Activated CD8-positive, alpha-beta memory T cell treated with anti-CD3 and anti-CD28 coated beads for 4 hours (primary cell): ENCODE data around the gene RGS6.

ENCODE experiments used
- DNase-seq, 2 donors: peaks; one replicate each; pipeline ENCODE4 v3.0.0-alpha.2; 2020; ENCODE audit warnings: low read depth in 2 of 2

The RGS6 gene

DNA sequence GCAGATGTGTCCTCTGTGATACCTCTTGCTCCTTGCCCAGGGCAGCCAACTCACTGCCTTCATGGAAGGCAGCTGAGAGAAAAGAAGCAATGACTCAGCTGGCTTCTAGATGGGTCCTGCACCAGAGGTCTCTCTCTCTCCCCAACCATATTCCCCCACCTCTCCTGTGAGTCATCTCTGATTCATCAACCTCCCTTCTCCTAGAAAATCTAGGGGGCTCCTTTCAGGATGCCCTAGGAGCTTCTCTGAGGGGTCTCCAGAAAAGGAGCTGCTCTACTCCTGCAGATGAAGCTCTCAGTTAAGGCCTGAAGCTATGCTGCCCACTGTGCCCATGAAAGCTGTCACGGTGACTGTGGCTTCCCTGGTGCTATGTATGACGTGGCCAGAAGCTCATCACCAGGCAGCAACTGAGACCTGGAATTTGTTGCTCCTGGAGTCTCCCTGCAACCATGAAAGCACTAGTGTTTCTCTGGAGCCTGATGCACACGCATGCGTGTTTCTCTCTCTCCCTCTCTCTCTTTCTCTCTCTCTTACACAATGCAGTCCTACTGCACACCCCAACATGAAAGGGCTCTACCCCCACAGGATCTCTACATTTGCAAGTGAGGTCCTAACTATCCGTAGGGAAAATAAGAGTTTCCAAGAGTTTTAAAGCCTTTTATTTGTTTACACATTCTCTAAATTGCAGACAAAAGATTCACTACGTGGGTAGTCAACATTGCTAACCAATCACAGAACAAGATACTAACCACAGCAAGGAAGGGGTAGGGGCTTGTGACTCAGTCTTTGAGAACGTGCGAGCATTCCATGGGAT is 676.4 kb downstream of the RGS6 start:
- DNase-seq = no peak

DNA sequence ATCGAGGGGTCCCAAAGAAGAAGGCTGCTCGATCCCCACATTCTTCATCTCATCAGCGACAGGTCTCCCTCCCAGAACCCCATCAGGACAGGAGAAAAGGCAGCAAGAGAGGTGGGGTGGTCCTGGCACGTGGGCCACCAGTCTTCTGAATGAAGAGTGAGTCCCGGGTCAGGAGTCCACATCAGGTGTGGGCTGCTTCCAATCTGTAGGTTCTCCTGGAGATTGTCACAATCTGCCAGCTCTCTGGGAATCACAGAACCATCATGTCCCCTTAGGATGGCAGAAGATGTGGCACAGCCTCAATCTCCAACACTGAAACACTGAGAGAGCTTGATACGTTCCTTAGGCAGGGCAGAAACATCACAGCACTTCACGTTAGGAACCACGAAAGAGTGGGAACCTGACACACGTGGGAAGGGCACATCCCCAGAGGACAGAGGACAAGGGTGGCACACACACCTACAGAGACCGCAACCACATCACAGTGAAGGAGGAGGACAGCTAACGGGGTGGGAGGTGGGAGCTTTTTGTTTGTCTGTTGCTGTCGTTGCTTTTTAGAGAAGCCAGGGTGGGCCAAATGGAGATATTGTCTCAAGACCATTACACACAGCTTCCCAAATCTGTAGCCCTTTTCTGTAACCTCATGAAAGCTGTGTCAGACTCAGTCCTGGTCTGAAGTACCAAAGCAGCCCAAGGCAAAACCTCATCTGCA is 677.1 kb downstream of the RGS6 start:
- no peak for DNase-seq

DNA sequence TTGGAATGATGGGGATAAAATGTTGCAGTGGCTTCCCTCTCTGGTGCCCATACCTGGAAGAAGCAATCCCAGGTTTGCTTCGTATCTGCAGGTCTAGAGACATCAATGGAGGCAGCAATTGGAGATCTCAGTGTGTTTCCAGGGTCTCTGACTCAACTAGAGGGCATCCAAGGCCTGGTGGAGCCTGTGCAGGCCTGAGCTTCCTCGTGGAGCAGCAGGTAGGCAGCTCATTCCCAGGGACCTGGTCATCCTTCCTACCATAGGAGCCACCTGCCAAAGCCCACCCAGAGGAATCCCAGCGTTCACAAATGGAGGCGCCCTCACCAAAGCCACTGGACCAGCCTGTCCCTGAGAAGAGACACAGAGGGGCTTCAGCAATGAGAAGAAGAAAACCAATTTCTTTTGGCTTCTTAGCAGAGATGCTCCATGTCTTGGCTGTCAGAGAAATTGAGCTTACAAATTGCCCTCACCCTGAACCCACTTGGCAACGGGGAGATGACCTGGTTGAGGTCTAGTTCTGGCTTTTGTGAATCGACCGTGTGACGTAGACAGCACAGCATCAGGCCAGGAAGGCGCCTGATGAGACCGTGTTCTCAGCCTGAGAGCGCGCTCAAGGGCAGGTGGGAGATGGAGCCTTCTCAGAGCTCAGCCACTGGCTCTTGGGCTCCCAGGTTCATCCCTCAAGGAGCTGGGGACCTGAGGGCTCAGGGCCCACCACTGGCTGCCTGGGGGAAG is 678.0 kb downstream of the RGS6 start:
- DNase-seq = no peak

DNA sequence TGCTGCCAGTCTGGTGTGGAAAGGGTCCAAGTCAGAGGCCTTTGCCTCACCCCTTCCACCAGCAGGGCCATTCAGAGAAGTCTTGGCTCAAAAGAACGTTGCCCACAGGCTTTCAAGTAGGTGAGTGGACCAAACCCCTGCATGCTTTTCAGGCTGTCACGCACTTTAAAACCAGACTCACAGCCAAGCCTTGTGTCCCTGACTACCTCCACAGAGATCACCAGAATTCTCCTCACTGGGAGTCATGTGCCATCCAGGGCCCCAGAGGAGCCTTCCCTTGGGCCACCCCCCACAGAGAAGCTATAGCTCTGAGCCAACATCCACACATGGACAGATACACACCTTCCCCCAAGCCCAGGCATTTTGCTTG is 678.6 kb downstream of the RGS6 start:
- DNase-seq = no peak

DNA sequence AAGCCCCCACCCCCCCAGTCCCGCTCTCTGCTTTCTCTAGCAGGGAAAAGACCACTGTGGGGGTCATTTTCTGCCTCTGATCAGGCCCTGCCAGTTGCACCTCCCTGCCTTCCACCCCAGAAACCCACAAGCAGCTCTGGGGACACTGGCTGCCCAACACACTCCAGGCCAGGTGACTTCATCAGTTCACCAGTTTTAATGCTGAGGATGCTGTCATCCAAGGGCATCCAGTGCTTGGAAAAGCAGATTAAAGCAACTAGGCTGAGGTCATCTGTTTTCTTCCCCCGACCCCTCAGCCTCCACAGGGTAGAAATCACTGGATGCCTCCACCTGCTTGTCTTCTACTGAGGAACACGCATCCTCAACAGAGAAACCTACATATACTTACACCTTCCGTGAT is 679.3 kb downstream of the RGS6 start:
- DNase-seq = no peak

DNA sequence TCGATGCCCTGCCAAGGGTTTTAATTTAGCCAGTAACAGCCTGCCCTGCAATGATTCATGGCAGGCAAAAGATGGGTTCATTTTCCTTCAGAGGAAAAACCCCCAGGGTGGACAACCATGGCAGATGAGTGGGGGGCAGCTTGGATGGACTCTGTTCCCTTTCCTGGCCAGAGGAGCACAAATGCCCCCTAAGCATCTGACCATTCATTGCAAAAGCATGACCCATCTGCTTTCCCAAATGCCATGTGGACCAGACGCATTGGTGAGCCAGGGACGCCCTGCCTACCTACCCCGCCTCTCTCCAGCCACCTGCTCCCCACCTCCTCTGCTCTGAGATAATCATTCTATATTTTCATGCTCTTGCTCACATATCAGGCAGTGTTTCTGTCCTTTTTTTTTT is 679.8 kb downstream of the RGS6 start:
- no peak for DNase-seq

DNA sequence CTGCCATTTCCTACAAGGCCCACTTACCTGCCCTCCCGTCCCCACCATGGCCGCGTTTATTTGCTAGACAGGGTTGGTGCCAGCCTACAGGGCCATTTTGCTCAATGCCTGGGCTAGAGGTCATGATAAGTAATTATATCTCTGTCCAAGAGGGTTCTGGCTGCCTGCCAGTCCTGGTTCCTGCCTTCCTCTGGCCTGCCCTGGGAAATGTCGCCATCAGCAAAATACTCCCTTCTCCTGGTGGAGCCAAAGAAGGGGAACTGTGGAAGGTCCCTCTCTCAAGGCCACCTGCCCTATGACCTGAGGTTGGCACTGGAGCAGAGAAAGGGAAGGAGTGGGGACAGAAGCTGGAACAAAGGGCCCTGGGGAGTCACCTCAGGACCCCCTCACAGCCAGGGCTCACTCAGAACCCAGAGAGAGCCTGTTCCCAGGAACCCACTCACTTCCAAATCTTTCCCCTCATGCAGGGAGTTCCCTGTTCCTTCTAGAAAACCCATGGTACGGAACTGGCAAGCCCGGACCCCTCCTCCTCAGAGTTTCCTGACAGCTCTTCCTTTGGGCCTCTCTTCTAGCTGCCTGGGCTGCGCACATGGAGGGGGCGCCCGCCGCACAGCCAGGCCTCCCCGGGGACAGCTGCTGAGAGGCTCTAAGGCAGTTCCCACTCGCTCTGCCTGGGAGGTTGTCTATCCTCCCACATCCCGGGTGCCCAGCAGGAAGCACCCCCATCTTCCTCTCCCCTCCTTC is 681.2 kb downstream of the RGS6 start:
- no peak for DNase-seq

DNA sequence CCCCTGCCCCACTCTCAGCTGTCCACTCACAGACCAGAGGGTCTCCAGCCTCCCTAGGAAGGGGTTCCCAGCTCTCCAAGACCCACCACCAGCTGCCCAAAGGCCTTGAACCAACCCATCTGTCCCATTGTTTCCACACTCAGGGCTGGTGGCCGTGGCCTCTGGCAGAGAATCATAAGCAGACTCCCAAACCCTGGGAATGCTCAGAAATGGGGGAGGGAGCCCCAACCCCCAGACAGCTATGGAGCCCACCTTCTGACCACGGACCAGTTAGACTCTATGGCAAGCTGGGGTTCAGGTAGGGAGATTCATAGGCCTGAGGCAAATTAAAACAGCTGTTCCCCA is 681.7 kb downstream of the RGS6 start:
- DNase-seq = no peak

DNA sequence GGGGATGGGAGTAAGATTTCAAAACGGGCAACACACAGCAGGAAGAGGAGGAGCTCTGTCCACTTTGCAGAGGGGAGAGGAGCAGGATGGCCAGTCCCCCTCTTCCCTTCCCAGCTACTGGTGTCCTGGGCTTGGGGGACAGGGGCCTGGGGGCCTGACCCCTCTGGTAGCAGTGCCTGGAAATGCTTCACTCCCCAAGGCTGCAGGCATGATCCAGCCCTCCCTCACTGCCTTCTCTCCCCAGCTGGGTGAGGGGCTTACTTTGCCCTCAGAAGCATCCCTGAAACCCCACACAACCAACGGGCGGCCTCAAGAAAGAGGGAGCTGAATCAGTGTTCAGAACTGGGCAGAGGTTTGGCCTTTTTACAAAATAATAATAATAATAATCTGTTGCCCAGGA is 682.1 kb downstream of the RGS6 start:
- DNase-seq = no peak

DNA sequence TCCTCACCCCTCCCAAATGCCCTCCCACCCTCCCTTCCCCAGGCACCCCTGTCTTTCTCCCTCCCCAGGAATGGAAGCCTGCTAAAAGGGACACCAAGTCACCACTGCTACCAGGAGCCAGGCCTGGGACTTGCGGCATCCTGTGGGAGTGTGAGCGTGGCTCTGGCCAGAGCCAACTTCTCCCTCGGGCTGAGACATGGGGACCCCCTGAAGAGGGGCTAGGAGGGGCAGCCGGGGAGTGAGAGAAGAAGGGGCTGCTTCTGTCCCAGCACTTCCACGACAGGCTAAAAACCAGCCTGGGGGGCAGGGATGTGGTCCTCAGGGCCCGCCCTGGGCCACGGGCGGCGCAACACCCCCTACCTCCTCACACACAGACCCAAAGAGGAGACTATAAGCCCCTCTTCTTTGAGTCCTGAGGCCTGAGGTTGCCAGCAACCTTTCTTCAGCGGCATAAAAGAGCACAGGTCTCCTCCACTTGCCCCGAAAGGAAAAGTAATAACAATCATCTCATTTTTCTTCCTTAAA is 682.7 kb downstream of the RGS6 start:
- no peak for DNase-seq

DNA sequence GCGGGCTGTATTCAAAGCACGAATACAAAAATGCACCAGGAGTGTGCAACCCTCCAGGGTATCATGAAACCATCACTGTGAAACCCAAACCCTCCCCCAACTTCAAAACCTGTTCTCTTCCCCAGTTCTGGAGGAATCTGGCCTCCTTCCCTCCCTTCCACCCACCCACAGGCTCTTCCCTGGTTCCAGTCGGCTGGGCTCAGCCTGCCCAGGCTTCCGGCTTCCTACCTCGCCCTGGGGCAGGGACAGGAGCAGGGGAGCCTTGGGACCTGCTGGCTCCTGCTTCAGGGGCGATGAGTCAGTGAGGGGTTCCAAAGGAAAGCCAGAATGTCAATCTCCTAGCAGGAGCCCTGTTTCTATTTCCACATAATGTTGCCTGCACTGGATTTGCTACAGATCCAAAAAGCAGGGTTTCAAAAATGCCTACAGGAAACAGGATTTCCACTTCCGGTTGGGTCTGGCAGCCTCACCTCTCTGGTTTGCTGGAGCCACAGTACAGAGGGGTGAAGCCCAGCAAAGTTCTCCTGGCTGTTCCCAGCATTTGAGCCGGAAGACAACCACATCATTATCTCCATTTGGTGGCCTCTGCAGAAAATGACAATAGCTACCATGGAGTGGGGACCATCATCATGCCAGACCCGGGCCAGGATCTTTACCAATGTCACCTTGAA is 683.4 kb downstream of the RGS6 start:
- no peak for DNase-seq
